Activated naive CD4-positive, alpha-beta T cell treated with Interleukin-2 at 50 U/mL for 16 hours (primary cell): ENCODE data around the gene LOXL3.

Experiments used
- DNase-seq: peaks from one replicate; pipeline ENCODE4 v3.0.0-alpha.2; 2020

Gene LOXL3

GRCh38 chr2:74551530-74551929, 2.2 kb downstream of the LOXL3 start:
- no peak for DNase-seq

GRCh38 chr2:74550231-74550630, 3.5 kb downstream of the LOXL3 start:
- no peak for DNase-seq

GRCh38 chr2:74548900-74549826, 4.6 kb downstream of the LOXL3 start:
- peak; percentile 14 for DNase-seq

GRCh38 chr2:74548285-74548899, 5.3 kb downstream of the LOXL3 start:
- DNase-seq, result no peak

GRCh38 chr2:74546004-74546403, 7.7 kb downstream of the LOXL3 start:
- DNase-seq, result no peak

- DNase-seq, result no peak
Observed at GRCh38 chr2:74544634-74545033, 9.1 kb downstream of the LOXL3 start.

GRCh38 chr2:74542978-74543377, 10.8 kb downstream of the LOXL3 start:
- no peak for DNase-seq

GRCh38 chr2:74540291-74540690, 13.5 kb downstream of the LOXL3 start:
- no peak for DNase-seq

- no peak for DNase-seq
Observed at GRCh38 chr2:74538881-74539339, 14.8 kb downstream of the LOXL3 start.

GRCh38 chr2:74537140-74537539, 16.6 kb downstream of the LOXL3 start:
- DNase-seq, result no peak

- no peak for DNase-seq
Observed at GRCh38 chr2:74536166-74536950, 17.4 kb downstream of the LOXL3 start.

GRCh38 chr2:74535440-74535965, 18.2 kb downstream of the LOXL3 start:
- DNase-seq, result no peak

GRCh38 chr2:74534411-74534810, 19.3 kb downstream of the LOXL3 start:
- DNase-seq, result no peak

- no peak for DNase-seq
Observed at GRCh38 chr2:74533464-74533863, 20.3 kb downstream of the LOXL3 start.

- no peak for DNase-seq
Observed at GRCh38 chr2:74532222-74532621, 21.5 kb downstream of the LOXL3 start.

- no peak for DNase-seq
Observed at GRCh38 chr2:74531666-74532065, 22.1 kb downstream of the LOXL3 start.

- peak; percentile 55 for DNase-seq
Observed at GRCh38 chr2:74530239-74531187, 23.2 kb downstream of the LOXL3 start.

- DNase-seq, result peak; percentile 93
Observed at GRCh38 chr2:74529357-74530238, 24.1 kb downstream of the LOXL3 start, which contains the start of the genes AUP1 and HTRA2. AUP1 (minus strand) TSS chr2:74529706; CDS start chr2:74529629, 77 bp downstream. HTRA2 (plus strand) TSS chr2:74529933; CDS start chr2:74530007, 74 bp downstream.

GRCh38 chr2:74528600-74529356, 25.0 kb downstream of the LOXL3 start:
- DNase-seq, result no peak

- DNase-seq, result no peak
Observed at GRCh38 chr2:74527741-74528140, 26.0 kb downstream of the LOXL3 start.
